GM12875 (cell line): ENCODE data around the gene TREM2.

Experiments used
- H3K4me3 ChIP-seq: one replicate; pipeline ENCODE4 v1.5.1; 2011; ENCODE audit warnings: low read depth, low read length, control low read depth
- TF ChIP-seq, protein P1 (sequence below): IDR thresholded peaks from 2 replicates; pipeline ENCODE4 v1.5.1; 2011; ENCODE audit warnings: low read depth, mild to moderate bottlenecking, control low read depth, inconsistent platforms, low read length, moderate library complexity, borderline replicate concordance; ENCODE audit not compliant: insufficient read depth

Gene TREM2

DNA sequence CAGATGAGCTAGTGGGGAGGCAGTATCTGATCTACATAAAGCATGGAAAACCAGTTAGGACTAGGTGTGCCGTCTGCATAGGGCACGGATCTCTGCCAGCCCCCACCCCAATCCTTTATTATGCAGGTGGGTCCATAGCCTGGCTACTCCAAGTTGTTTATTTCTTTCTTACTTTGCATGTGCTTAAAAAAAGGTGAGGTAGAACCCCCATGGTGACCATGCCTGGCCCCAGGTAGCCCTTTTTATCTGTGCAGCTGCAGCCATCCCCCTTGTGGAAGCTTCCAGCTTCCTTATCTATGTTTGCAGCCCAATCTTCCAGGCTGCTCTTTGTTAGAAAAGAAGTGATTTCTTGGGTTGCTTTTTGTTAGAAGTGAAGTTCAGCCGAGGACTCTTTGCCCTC lies 9.0 kb upstream of the TREM2 start:
- no peak overlapping the region for H3K4me3 ChIP-seq
- TF ChIP-seq, protein P1, sequence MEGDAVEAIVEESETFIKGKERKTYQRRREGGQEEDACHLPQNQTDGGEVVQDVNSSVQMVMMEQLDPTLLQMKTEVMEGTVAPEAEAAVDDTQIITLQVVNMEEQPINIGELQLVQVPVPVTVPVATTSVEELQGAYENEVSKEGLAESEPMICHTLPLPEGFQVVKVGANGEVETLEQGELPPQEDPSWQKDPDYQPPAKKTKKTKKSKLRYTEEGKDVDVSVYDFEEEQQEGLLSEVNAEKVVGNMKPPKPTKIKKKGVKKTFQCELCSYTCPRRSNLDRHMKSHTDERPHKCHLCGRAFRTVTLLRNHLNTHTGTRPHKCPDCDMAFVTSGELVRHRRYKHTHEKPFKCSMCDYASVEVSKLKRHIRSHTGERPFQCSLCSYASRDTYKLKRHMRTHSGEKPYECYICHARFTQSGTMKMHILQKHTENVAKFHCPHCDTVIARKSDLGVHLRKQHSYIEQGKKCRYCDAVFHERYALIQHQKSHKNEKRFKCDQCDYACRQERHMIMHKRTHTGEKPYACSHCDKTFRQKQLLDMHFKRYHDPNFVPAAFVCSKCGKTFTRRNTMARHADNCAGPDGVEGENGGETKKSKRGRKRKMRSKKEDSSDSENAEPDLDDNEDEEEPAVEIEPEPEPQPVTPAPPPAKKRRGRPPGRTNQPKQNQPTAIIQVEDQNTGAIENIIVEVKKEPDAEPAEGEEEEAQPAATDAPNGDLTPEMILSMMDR, result no peak

DNA sequence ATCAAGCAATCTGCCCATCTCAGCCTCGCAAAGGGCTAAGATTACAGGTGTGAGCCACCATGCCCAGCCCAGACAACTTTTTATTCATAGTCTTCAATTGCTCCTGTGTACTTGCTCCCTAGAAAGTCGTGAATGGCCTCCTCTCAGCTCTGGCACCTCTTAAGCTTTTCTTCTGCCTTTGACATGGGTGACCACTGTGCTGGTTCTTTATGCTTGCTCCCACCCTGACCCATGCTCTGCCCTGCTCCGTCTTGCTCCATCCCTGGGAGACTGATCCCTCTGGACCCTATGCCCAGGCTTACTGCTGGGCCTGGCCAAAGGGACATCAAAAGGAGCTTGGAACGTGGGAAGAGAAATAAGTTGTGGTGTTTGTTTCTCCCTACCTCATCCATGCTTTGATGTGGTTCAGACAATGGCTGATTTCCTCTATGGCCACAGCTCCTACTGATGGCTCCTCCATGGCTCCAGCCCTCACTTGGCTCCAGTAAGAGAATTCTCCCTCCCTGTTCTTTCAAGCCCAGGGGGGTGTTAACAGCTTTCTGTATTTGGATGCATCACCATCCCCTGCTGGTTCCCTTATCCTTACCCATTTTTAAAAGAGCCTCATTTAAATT lies 7.7 kb upstream of the TREM2 start:
- H3K4me3 ChIP-seq, result no peak overlapping the region
- TF ChIP-seq, protein P1, result no peak

DNA sequence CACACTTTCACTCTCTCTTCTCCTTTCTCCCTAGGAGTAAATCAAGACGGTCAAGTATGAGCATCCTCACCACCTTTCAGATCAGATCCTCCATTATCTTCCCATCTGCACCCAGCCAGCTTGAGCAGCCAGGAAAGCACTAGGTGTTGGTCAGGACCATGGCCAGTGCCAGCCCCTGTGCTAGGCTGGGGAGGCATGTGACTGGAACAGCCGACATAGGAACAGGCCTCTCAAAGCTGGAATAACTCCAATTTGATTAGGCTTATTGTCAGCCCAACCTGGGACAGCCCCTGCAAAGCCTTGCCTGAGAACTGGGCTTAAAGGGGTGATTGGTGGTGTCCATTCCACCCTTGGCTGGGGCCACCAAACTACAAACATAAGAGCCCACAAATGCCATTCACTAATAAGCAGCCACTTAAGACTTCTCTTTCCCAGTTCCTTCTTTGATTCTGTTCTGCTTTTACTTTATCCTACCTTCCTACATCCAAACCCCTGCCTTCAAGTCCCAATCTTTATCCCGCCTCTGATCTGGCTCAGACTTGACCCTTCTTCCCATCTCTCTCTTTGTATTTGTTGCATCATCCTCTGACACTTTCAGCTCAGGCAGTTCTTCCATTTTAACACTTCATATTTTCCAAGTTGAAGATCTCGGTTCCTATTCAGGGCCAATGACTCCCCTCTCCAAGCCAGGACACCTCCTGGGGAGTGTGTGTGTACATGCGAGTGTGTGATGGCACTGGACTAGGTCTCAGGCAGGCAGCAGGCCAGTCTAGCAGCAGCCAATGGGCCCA lies 4.5 kb upstream of the TREM2 start:
- TF ChIP-seq, protein P1, result no peak
- no peak overlapping the region for H3K4me3 ChIP-seq

DNA sequence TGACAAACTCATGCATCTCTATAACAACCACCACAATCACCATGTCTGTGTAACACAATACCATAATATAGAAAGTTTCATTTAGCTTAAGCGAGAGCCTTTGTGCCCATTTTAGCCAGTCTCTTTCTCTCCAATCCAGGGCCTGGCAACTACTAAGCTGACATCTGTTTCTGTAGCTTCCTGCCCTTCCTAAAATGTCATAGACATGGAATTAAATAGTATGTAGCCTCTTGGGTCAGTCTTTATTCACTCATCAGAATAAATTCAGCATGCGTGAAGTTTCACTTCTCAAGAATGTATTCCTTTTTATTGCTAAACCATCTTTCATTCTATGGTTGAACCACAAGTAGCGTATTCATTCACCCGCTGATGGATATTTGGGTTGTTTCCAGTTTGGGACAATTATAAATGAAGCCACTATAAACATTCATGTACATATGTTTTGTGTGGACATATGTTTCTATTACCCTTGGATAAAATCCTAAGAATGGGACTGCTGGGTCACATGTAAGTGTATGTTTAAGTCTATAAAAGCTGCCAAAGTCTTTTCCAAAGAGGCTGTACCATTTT lies 1.7 kb upstream of the TREM2 start:
- no peak overlapping the region for H3K4me3 ChIP-seq
- TF ChIP-seq, protein P1, result no peak

DNA sequence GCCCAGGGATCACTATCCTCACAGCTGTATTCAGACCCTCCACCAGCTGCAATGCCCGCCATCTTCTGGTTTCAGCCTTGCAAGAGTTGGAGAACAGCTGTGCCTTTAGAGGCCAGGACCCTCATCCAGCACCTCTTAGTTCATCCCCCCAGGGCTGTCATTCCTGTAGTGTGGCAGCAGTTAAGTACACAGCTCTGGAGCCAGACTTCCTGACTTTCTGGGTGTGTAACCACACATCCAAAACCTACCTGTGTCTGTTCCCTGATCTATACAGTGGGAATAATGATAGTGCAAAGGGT lies 452 bp upstream of the TREM2 start:
- no peak overlapping the region for H3K4me3 ChIP-seq
- TF ChIP-seq, protein P1, result no peak

DNA sequence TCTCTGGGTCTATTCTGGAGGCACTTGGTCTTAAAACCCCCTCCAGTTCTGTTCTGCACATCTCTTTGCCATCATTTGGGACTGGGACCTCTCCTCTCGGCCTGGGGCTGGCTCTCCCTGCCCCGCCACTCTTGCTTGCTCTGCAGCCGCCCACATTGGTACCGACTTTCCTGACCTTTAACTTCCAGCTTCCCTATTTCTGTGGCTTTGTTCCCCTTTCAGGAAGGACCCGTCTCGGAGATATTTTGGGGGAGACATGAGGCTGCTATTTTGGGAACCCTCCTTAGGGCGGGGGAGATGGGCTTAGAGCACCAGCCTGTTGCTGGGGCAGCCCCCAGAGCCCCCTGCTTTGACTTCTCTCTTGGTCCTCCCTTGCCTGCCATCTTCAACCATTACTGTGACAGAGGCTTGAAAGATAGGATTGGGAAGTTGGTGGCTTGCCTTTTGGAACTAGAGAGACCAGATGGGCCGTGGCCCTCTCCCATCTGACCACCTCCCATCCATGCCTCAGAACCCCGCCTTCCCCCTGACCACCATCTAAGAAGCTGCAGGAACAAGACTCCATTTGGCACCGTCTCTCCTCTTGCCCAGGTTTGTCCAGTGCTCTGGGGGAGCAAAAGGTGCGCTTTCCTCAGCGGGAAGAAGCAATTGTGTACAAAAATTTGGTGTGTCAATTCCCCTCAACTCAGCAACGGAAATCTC lies 914 bp downstream of the TREM2 start:
- H3K4me3 ChIP-seq, result no peak overlapping the region
- TF ChIP-seq, protein P1, result no peak

DNA sequence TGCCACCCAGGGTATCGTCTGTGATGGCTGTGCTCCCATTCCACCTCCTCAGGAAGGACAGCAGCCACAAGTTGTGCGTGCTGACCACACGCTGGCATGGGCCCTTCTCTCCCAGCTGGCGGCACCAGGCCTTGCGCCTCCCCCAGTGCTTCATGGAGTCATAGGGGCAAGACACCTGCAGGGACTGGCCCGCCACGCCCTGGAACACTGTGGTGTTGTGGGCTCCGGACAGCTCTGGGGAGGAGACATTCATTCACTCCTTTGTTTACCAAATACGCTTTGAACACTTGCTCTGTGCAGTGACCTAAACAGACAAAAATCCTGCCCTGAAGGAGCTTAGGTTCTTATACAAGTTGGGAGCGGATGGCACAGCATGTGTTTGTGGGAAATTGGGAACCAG lies 1.5 kb downstream of the TREM2 start:
- H3K4me3 ChIP-seq, result no peak overlapping the region
- TF ChIP-seq, protein P1, result no peak
